Uterus (tissue), 4 donors: ENCODE measurements around the gene SLC17A2. TPM values are rescaled to one million over a fixed set of nuclear protein-coding genes. Genes with fewer than 3 reads are reported as not detected.

Experiments used
- DNase-seq, 2 donors: peaks; one replicate each; pipeline ENCODE4 v3.0.0-alpha.2; 2019 to 2020
- H3K27ac ChIP-seq, 2 donors: fragments of 200-600 bp; sonication (generic); 1 replicate in 1 of 2; 2 replicates in 1 of 2; pipeline ENCODE4 v1.5.1; 2016 to 2018
- H3K27me3 ChIP-seq, 2 donors: fragments of 200-600 bp; sonication (generic); one replicate each; pipeline ENCODE4 v1.5.1; 2018 to 2019; ENCODE audit warnings: control low read depth in 1 of 2
- H3K36me3 ChIP-seq, 2 donors: fragments of 200-600 bp; sonication (generic); one replicate each; pipeline ENCODE4 v1.5.1; 2019; ENCODE audit warnings: control low read depth in 1 of 2
- H3K4me1 ChIP-seq, 2 donors: fragments of 200-600 bp; sonication (generic); one replicate each; pipeline ENCODE4 v1.5.1; 2018 to 2019; ENCODE audit warnings: control low read depth in 1 of 2
- H3K4me3 ChIP-seq, 2 donors: fragments of 200-600 bp; sonication (generic); 1 replicate in 1 of 2; 2 replicates in 1 of 2; pipeline ENCODE4 v1.5.1; 2018 to 2019; ENCODE audit warnings: mild to moderate bottlenecking in 1 of 2
- H3K9me3 ChIP-seq, 2 donors: fragments of 200-600 bp; sonication (generic); one replicate each; pipeline ENCODE4 v1.5.1; 2019; ENCODE audit warnings: control low read depth in 1 of 2
- POLR2A ChIP-seq, 2 donors: fragments of 450-650 bp; IDR thresholded peaks; one replicate each; pipeline ENCODE4 v1.6.1; 2016; ENCODE audit warnings: antibody characterized with exemption in 2 of 2, mild to moderate bottlenecking in 1 of 2, moderate library complexity in 1 of 2
- intact Hi-C: fragments of 100-400 bp; cut with DNase I; formaldehyde crosslinking; loops from one replicate; pipeline ENCODE4 v1.15.1; 2023; ENCODE audit warnings: low total_unique reads
- total RNA-seq, 4 donors: library from RNA; depleted of rRNA in 3 of 4; stranded (reverse); fragments of >200 nt in 3 of 4; gene quantifications; one replicate each; pipeline versions ENCODE4 v1.1.0 to v1.2.4, GENCODE V29; 2014 to 2023
- TF ChIP-seq, protein P1 (sequence below), 4 experiments: fragments of 200-600 bp in 2 of 4; fragments of 450-650 bp in 2 of 4; sonication (generic) in 2 of 4; IDR thresholded peaks; one replicate each; pipeline ENCODE4 v1.5.1; 2016 to 2019; ENCODE audit warnings: antibody characterized with exemption in 4 of 4, mild to moderate bottlenecking in 2 of 4, moderate library complexity in 1 of 4
- donor health status: DM: yes; HTN: yes; CAD: no.

SLC17A2 gene
- total RNA-seq, 4 donors from 2014 or later, result not detected

DNA sequence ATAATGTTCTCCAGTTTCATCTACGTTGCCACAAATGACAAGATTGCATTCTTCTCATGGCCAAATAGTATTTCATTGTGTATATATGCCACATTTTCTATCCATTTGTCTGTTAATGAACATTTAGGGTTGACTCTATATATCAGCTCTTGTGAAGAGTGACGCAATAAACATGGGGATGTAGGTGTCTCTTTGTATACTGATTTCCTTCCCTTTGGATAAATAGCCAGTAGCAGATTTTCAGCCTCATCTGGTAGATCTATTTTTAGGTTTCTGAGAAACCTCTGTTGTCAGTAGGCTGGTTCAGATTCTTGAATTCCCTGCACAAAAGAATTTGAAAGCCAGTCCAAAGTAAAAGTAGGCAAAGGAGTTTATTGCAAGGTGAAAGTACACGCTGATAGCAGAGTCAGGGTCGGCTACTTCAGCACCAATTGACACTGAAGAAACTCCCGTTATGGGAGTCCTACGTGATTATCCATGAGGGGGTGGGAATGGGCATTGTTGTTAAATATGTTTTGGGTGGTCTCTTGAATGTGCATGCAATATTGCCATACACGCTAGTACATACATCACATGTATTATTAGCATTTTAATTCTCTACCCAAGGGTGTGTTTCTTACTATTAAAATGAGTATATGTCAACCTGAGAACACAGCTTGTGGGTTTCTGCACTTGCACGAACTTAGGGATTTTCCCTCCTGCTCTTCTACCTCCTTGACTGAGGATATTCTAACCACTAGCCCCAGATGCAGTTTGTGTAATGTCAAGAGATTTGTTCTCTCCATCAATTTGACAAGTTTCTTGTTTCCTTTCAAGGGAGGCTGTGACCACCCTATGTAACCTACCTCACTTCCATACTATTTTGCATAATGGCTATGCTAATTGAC is 14.4 kb upstream of the SLC17A2 start:
- Histone ChIP-seq H3K4me3 (no peak overlapping the region), H3K27me3 (no peaks in the 10 kb centered on the region), H3K4me1 (no peaks in the 10 kb centered on the region), H3K36me3 (no peaks in the 10 kb centered on the region), H3K9me3 (no peaks in the 10 kb centered on the region), H3K27ac (no peak overlapping the region)
- no peak for DNase-seq
- intact Hi-C loops, result no loop called here
- TF ChIP-seq, protein P1, sequence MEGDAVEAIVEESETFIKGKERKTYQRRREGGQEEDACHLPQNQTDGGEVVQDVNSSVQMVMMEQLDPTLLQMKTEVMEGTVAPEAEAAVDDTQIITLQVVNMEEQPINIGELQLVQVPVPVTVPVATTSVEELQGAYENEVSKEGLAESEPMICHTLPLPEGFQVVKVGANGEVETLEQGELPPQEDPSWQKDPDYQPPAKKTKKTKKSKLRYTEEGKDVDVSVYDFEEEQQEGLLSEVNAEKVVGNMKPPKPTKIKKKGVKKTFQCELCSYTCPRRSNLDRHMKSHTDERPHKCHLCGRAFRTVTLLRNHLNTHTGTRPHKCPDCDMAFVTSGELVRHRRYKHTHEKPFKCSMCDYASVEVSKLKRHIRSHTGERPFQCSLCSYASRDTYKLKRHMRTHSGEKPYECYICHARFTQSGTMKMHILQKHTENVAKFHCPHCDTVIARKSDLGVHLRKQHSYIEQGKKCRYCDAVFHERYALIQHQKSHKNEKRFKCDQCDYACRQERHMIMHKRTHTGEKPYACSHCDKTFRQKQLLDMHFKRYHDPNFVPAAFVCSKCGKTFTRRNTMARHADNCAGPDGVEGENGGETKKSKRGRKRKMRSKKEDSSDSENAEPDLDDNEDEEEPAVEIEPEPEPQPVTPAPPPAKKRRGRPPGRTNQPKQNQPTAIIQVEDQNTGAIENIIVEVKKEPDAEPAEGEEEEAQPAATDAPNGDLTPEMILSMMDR (IDR thresholded peaks at IDR 0.05), result no peak
- no peak for TF ChIP-seq POLR2A (IDR thresholded peaks at IDR 0.05)

DNA sequence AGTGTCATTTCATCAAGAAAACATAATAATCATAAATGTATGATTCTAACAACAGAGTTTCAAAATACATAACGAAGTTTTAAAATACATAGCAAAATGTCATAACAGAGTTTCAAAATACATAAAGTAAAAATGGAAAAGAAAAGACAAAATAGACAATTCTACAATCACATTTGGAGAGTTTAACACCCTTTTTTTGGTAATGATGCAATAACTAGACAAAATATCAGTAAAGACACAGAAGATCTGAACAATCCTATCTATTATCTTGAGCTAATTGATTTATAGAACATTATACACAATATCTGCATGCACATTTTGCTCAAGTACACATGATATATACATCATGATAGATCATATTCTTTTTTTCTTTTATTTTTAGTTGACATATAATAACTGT is 13.4 kb upstream of the SLC17A2 start:
- no peaks in the 10 kb centered on the region for H3K4me1 ChIP-seq
- no peak for DNase-seq
- intact Hi-C loops, result no loop called here
- H3K9me3 ChIP-seq, result no peaks in the 10 kb centered on the region
- H3K27me3 ChIP-seq, result no peaks in the 10 kb centered on the region
- H3K4me3 ChIP-seq, result no peak overlapping the region
- H3K27ac ChIP-seq, result no peak overlapping the region
- TF ChIP-seq, protein P1 (IDR thresholded peaks at IDR 0.05), result no peak
- no peak for TF ChIP-seq POLR2A (IDR thresholded peaks at IDR 0.05)
- H3K36me3 ChIP-seq, result no peaks in the 10 kb centered on the region

DNA sequence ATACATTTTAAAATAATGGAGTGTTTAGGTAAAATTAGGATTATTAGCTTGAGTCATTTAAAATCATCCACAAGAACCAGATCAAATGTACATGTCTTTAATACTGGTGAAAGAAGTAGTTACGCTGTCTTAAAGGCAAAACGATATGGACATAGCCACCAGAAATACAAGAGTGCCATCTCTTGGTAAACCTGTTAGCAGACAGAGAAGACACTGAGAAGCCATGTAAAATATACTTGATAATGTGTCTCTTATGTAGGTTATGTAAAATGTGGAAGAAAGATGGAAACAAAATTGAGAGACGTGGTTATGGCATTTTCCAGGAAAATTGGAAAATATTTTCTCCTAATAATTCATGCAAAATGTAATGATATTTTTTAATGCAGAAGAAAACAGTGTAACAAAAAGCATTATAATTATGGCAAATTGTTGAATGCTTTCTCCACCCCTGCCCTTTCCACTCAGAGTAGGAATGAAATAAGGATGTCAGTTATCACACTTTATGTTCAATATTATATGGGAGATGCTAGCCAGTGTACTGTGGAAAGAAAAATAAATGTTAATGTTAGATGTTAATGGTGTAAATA is 12.2 kb upstream of the SLC17A2 start:
- H3K36me3 ChIP-seq, result no peaks in the 10 kb centered on the region
- H3K4me3 ChIP-seq, result no peak overlapping the region
- no peaks in the 10 kb centered on the region for H3K9me3 ChIP-seq
- no peak for DNase-seq
- intact Hi-C loops, result no loop called here
- H3K4me1 ChIP-seq, result no peaks in the 10 kb centered on the region
- no peak overlapping the region for H3K27ac ChIP-seq
- H3K27me3 ChIP-seq, result no peaks in the 10 kb centered on the region
- TF ChIP-seq, protein P1 (IDR thresholded peaks at IDR 0.05), result peak in 3 of 4 experiments; percentile 19 to 47 (median 28)
- TF ChIP-seq POLR2A (IDR thresholded peaks at IDR 0.05), result no peak

DNA sequence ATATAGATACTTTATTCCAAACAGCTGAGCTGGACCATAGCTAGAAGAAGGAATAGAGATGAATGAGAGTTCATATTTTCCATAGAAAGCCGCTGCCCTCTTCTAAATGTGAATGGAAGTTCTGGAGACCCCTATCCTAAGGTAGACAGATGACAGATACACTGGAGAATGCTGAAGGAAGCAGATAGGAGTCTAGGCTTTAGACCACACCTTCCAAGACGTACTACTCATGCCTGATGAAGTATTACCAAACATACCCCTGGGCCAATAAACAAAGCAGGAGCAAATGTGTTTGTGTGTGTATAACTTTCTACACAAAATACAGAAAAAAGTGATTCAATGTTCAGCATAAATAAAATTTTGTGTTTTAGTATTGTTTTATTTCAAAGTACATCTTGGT is 9.1 kb upstream of the SLC17A2 start:
- Histone ChIP-seq H3K9me3 (no peaks in the 10 kb centered on the region), H3K4me3 (no peak overlapping the region), H3K27me3 (no peaks in the 10 kb centered on the region), H3K36me3 (no peaks in the 10 kb centered on the region), H3K27ac (no peak overlapping the region), H3K4me1 (no peaks in the 10 kb centered on the region)
- no peak for DNase-seq
- intact Hi-C loops, result no loop called here
- no peak for TF ChIP-seq POLR2A (IDR thresholded peaks at IDR 0.05)
- TF ChIP-seq, protein P1 (IDR thresholded peaks at IDR 0.05), result no peak

DNA sequence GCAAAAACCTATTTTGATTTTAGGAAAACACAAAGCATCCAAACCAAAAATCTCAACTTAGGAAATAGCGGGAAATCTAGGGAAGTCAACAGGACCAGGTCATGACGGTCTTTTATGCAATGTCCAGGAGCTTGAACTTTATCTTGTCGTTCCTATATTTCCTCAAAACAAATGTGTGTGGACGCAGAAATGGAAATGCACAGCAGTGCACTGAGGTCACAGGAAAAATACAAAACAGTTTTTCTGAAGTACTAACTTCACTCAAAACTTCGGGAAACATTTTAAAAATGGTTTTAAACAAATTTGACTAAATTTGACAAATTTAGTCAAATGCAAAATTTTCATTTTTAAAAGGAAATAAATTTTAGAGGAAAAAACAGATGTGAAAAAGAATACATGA is 5.5 kb upstream of the SLC17A2 start:
- no peak for TF ChIP-seq POLR2A (IDR thresholded peaks at IDR 0.05)
- TF ChIP-seq, protein P1 (IDR thresholded peaks at IDR 0.05), result no peak
- Histone ChIP-seq H3K4me3 (no peak overlapping the region), H3K27ac (no peak overlapping the region), H3K4me1 (no peaks in the 10 kb centered on the region), H3K9me3 (no peaks in the 10 kb centered on the region), H3K27me3 (no peaks in the 10 kb centered on the region), H3K36me3 (no peaks in the 10 kb centered on the region)
- intact Hi-C loops, result no loop called here
- DNase-seq, result no peak
